ENCODE results near the gene PGA5. TPM values are rescaled to one million over a fixed set of nuclear protein-coding genes. Genes with fewer than 3 reads are reported as not detected.

PGA5 gene
- total and polyA plus RNA-seq, 7 donors = 1.2 to 2.1 (median 1.8) TPM; not detected in 4

GRCh38 chr11:61270354-61271076 is 29.5 kb downstream of the PGA5 start:
- H3K27ac ChIP-seq = no peak overlapping the region
- DNase-seq = no peak
- WGBS, 2 donors = 79 to 92% methylated on average over 7 of the region's 7 CpGs
- H3K27me3 ChIP-seq = no peaks in the 10 kb centered on the region
- no peak for TF ChIP-seq CTCF (IDR thresholded peaks at IDR 0.05)
- no peak for TF ChIP-seq POLR2AphosphoS5 (IDR thresholded peaks at IDR 0.05)
- no peak for TF ChIP-seq EP300 (IDR thresholded peaks at IDR 0.05)
- no peak for TF ChIP-seq POLR2A (IDR thresholded peaks at IDR 0.05)
- H3K4me1 ChIP-seq = no peaks in the 10 kb centered on the region
- H3K36me3 ChIP-seq = no peaks in the 10 kb centered on the region
- intact Hi-C loops (cut with DNase I) = no loop called here
- no peak overlapping the region for H3K4me3 ChIP-seq
- no peaks in the 10 kb centered on the region for H3K9me3 ChIP-seq

GRCh38 chr11:61272731-61273130 is 31.8 kb downstream of the PGA5 start:
- 73 to 92% methylated on average over 3 of the region's 3 CpGs for WGBS, 2 donors
- H3K27me3 ChIP-seq = no peaks in the 10 kb centered on the region
- DNase-seq = no peak
- H3K4me1 ChIP-seq = no peaks in the 10 kb centered on the region
- no peaks in the 10 kb centered on the region for H3K36me3 ChIP-seq
- intact Hi-C loops (cut with DNase I) = no loop called here
- H3K4me3 ChIP-seq = no peak overlapping the region
- no peaks in the 10 kb centered on the region for H3K9me3 ChIP-seq
- H3K27ac ChIP-seq = no peak overlapping the region
- TF ChIP-seq POLR2AphosphoS5 (IDR thresholded peaks at IDR 0.05) = no peak
- TF ChIP-seq CTCF (IDR thresholded peaks at IDR 0.05) = no peak
- TF ChIP-seq POLR2A (IDR thresholded peaks at IDR 0.05) = no peak
- no peak for TF ChIP-seq EP300 (IDR thresholded peaks at IDR 0.05)

GRCh38 chr11:61273178-61274078 is 32.5 kb downstream of the PGA5 start:
- DNase-seq = no peak
- intact Hi-C loops (cut with DNase I) = no loop called here
- Histone ChIP-seq H3K27me3 (no peaks in the 10 kb centered on the region), H3K9me3 (no peaks in the 10 kb centered on the region), H3K4me1 (no peaks in the 10 kb centered on the region), H3K36me3 (no peaks in the 10 kb centered on the region), H3K27ac (no peak overlapping the region), H3K4me3 (no peak overlapping the region)
- TF ChIP-seq POLR2A (IDR thresholded peaks at IDR 0.05) (no peak), EP300 (IDR thresholded peaks at IDR 0.05) (no peak), POLR2AphosphoS5 (IDR thresholded peaks at IDR 0.05) (no peak), CTCF (IDR thresholded peaks at IDR 0.05) (no peak)
- 44 to 78% methylated on average over 16 of the region's 16 CpGs for WGBS, 2 donors

DNA sequence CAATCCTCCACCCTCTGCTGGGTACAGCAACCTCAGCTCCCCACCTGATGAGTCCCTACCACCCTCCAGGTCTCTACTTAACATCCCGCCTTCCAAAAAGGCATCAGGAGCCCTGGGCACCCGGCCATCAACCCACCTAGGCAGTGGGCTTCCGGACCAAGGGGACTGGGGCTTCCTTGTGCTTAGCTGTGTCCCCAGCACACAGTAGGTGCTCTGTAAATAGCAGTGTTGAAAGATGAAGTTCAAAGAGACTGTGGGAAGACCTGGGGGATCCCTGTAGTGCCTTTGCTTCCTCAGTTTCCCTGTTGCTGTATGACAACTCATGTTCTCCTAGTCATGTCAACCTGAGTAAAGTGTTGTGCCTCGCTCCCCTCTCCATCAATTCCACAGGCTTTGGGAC is 33.1 kb downstream of the PGA5 start:
- no peak for DNase-seq
- Histone ChIP-seq H3K27ac (no peak overlapping the region), H3K4me3 (no peak overlapping the region), H3K9me3 (no peaks in the 10 kb centered on the region), H3K4me1 (no peaks in the 10 kb centered on the region), H3K27me3 (no peaks in the 10 kb centered on the region), H3K36me3 (no peaks in the 10 kb centered on the region)
- TF ChIP-seq POLR2A (IDR thresholded peaks at IDR 0.05) (no peak), EP300 (IDR thresholded peaks at IDR 0.05) (no peak), POLR2AphosphoS5 (IDR thresholded peaks at IDR 0.05) (no peak), CTCF (IDR thresholded peaks at IDR 0.05) (no peak)
- 84 to 94% methylated on average over 4 of the region's 4 CpGs for WGBS, 2 donors
- intact Hi-C loops (cut with DNase I) = no loop called here
